LNCAP (cell line): Measurements from ENCODE around the gene CDH4.

ENCODE experiments used
- CTCF ChIP-seq: fragments of 450-650 bp; IDR thresholded peaks from 2 replicates; pipeline ENCODE4 v1.5.1; 2017; ENCODE audit warnings: mild to moderate bottlenecking

CDH4 gene

GRCh38 chr20:61492065-61492464 lies 240.0 kb downstream of the CDH4 start:
- no peak for TF ChIP-seq CTCF

GRCh38 chr20:61493798-61494305 lies 241.8 kb downstream of the CDH4 start:
- TF ChIP-seq CTCF: no peak

GRCh38 chr20:61494763-61495575 lies 242.9 kb downstream of the CDH4 start:
- TF ChIP-seq CTCF: no peak

GRCh38 chr20:61497029-61497627 lies 245.1 kb downstream of the CDH4 start:
- no peak for TF ChIP-seq CTCF

GRCh38 chr20:61499859-61500554 lies 247.9 kb downstream of the CDH4 start:
- no peak for TF ChIP-seq CTCF

- TF ChIP-seq CTCF: no peak
Observed at GRCh38 chr20:61500791-61501321, 248.8 kb downstream of the CDH4 start.

GRCh38 chr20:61502433-61502832 lies 250.4 kb downstream of the CDH4 start:
- no peak for TF ChIP-seq CTCF
